Smooth muscle cell (in vitro differentiated cells): ENCODE data around the gene LLPH. TPM values are rescaled to one million over a fixed set of nuclear protein-coding genes. Genes with fewer than 3 reads are reported as not detected.
A peak's percentile ranks its signal among the peaks of the same experiment; 100 is the strongest.

Experiments
- DNase-seq: peaks from one replicate; lab custom pipeline; 2025; ENCODE audit not compliant: unreplicated experiment; lab: John Stamatoyannopoulos, UW
- H2AFZ ChIP-seq: fragments of 200-600 bp; sonication (generic); 2 replicates; pipeline ENCODE4 v1.6.0; 2016; ENCODE audit warnings: antibody characterized with exemption, low read depth, mild to moderate bottlenecking
- H3F3A ChIP-seq: fragments of 200-600 bp; sonication (generic); 2 replicates; pipeline ENCODE4 v1.6.0; 2017; ENCODE audit warnings: antibody characterized with exemption, low read depth
- H3K27ac ChIP-seq: fragments of 200-600 bp; sonication (generic); 2 replicates; pipeline ENCODE4 v1.5.1; 2016; ENCODE audit warnings: low read depth, mild to moderate bottlenecking
- H3K27me3 ChIP-seq: fragments of 200-600 bp; sonication (generic); 2 replicates; pipeline ENCODE4 v1.6.1; 2016; ENCODE audit warnings: low read depth, mild to moderate bottlenecking
- H3K36me3 ChIP-seq: fragments of 200-600 bp; sonication (generic); 2 replicates; pipeline ENCODE4 v1.5.1; 2016; ENCODE audit warnings: low read depth
- H3K4me1 ChIP-seq: fragments of 200-600 bp; sonication (generic); 2 replicates; pipeline ENCODE4 v1.5.1; 2016; ENCODE audit warnings: low read depth
- H3K4me2 ChIP-seq: fragments of 200-600 bp; sonication (generic); 2 replicates; pipeline ENCODE4 v1.6.0; 2016; ENCODE audit warnings: mild to moderate bottlenecking
- H3K4me3 ChIP-seq: fragments of 200-600 bp; sonication (generic); 2 replicates; pipeline ENCODE4 v1.5.1; 2016; ENCODE audit warnings: mild to moderate bottlenecking
- H3K79me2 ChIP-seq: fragments of 200-600 bp; sonication (generic); 2 replicates; pipeline ENCODE4 v1.6.0; 2016; ENCODE audit warnings: low read depth, mild to moderate bottlenecking
- H3K9ac ChIP-seq: fragments of 200-600 bp; sonication (generic); 2 replicates; pipeline ENCODE4 v1.6.0; 2016; ENCODE audit warnings: low read depth
- H3K9me3 ChIP-seq: fragments of 200-600 bp; sonication (generic); replicated peaks from 2 replicates; pipeline ENCODE4 v1.5.1; 2016; ENCODE audit warnings: low read depth
- H4K20me1 ChIP-seq: fragments of 200-600 bp; sonication (generic); 2 replicates; pipeline ENCODE4 v1.6.0; 2016; ENCODE audit warnings: low read depth
- WGBS: methylation state at CpG from one replicate; pipeline ENCODE4 v1.1.7; 2016; ENCODE audit warnings: low lambda C conversion rate; 5-methylcytosine and 5-hydroxymethylcytosine counted together
- polyA plus RNA-seq: library from polyadenylated mRNA; unstranded; fragments of >200 nt; fragmentation: Nextera tagmentation; extraction: Ambion mirVana; gene quantifications from 2 replicates; pipeline ENCODE4 v1.2.1, GENCODE V29; 2016
- total RNA-seq: library from RNA; depleted of rRNA; stranded (reverse); fragments of >200 nt; gene quantifications from 2 replicates; pipeline ENCODE4 v1.2.3, GENCODE V29; 2014
- TF ChIP-seq, protein P1 (sequence below): fragments of 200-600 bp; sonication (generic); IDR thresholded peaks from 2 replicates; pipeline ENCODE4 v1.5.1; 2017; ENCODE audit warnings: borderline replicate concordance, mild to moderate bottlenecking, antibody characterized with exemption; ENCODE audit not compliant: insufficient read depth, poor library complexity, severe bottlenecking

The LLPH gene
- total and polyA plus RNA-seq, 2 experiments from 2014 or later: 9.2 to 33.1 TPM

DNA sequence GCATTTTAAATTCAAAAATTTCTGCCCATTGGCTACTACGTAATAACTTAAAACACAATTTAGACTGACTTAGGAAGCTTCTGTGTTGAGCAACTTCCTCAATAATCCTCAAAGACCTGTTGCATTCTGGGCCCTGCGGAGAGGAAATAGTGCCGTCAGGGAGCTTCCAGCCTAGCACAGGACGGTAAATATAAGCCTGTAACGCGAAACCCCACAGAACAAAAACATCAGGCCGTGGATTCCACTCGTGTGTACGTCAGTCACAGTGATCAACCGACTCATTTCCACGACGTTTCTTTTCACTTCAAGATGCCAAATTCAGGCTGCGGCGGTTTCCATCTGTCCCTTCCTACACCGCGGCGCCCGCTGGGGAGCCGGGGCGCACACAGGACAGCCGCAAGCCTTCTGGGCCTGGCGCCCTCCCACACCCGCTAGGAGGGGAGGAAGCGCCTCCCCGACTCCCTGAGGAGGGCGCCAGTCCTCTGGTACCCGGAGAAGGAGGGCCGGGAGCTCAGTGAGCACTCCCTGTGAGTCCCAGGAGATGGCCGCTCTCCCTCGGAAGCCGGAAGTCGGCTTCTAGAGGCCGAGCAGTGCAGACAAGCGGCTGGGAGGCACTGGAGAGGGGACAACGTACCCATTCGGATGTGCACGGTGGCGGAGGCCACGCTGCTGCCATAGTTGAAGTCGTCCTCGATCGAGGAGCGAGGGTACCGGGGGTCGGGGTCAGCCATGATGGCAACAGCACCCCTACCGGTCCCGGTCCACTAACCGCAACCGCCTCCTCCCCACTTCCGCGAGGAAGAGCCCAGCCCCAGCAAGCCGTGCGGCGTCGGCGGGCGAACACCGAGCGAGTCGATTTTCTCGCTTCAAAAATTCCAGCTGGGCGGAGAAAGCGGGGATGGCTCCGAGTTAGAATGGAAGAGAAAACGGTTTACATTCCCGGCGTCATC lies 38.9 kb upstream of the LLPH start, which contains the start of gene TMBIM4:
TSS of gene TMBIM4 (minus strand) at position 776 of the 950 bp plus-strand sequence. CDS start at position 731, 45 bp downstream.
- no peaks in the 10 kb centered on the region for H4K20me1 ChIP-seq

DNA sequence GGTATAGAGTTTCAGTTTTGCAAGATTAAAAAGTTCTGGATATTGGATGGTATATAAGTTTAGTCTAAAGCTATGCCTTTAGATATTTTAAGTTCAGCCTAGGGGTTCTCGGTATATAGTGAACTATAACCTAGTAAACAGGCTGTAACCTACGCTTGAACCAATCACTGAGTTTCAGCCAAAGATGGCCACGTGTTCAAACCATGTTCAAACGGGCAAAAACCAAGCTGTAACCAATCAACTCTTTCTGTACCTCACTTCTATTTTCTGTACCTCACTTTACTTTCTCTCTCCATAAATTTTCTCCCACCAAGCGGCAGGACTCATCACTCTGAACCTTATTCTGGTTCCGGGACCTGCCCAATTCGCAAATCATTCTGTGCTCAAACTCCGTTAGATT lies 37.9 kb upstream of the LLPH start:
- H3K79me2 ChIP-seq: peaks cover 52% of the 10 kb centered on the region
- H3K4me3 ChIP-seq: peak overlapping the region; percentile 62
- 96% methylated on average over 8 of the region's 8 CpGs for whole genome bisulfite sequencing
- H3K27me3 ChIP-seq: no peaks in the 10 kb centered on the region
- peak overlapping the region; percentile 88 for H3K27ac ChIP-seq
- H3K9ac ChIP-seq: no peak overlapping the region
- peak overlapping the region; percentile 56 for H2AFZ ChIP-seq
- H4K20me1 ChIP-seq: no peaks in the 10 kb centered on the region
- no peaks in the 10 kb centered on the region for H3K9me3 ChIP-seq
- no peak for DNase-seq
- peak overlapping the region; percentile 89 for H3K4me2 ChIP-seq
- H3K36me3 ChIP-seq: peaks cover 3% of the 10 kb centered on the region
- TF ChIP-seq, protein P1, sequence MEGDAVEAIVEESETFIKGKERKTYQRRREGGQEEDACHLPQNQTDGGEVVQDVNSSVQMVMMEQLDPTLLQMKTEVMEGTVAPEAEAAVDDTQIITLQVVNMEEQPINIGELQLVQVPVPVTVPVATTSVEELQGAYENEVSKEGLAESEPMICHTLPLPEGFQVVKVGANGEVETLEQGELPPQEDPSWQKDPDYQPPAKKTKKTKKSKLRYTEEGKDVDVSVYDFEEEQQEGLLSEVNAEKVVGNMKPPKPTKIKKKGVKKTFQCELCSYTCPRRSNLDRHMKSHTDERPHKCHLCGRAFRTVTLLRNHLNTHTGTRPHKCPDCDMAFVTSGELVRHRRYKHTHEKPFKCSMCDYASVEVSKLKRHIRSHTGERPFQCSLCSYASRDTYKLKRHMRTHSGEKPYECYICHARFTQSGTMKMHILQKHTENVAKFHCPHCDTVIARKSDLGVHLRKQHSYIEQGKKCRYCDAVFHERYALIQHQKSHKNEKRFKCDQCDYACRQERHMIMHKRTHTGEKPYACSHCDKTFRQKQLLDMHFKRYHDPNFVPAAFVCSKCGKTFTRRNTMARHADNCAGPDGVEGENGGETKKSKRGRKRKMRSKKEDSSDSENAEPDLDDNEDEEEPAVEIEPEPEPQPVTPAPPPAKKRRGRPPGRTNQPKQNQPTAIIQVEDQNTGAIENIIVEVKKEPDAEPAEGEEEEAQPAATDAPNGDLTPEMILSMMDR: no peak
- peaks cover 11% of the 10 kb centered on the region for H3F3A ChIP-seq
- H3K4me1 ChIP-seq: peaks cover 6% of the 10 kb centered on the region

More for the DNA sequence above, 38.9 kb upstream of the LLPH start, which contains the start of gene TMBIM4:
- Histone ChIP-seq H3K27ac (peak within 1 kb of the TSS; percentile 88), H3K9ac (peak within 1 kb of the TSS; percentile 79), H3K4me2 (peak within 1 kb of the TSS; percentile 89), H3K36me3 (peaks cover 3% of the 10 kb centered on the region), H3K79me2 (peaks cover 42% of the 10 kb centered on the region), H3K4me1 (peaks cover 6% of the 10 kb centered on the region), H2AFZ (peak within 1 kb of the TSS; percentile 56), H3K9me3 (no peaks in the 10 kb centered on the region), H3F3A (peaks cover 11% of the 10 kb centered on the region), H3K4me3 (peak within 1 kb of the TSS; percentile 62), H3K27me3 (no peaks in the 10 kb centered on the region)
- WGBS: 3% methylated on average over 65 of the region's 67 CpGs
- peak; percentile 86 for DNase-seq
- TF ChIP-seq, protein P1: peak; percentile 28

DNA sequence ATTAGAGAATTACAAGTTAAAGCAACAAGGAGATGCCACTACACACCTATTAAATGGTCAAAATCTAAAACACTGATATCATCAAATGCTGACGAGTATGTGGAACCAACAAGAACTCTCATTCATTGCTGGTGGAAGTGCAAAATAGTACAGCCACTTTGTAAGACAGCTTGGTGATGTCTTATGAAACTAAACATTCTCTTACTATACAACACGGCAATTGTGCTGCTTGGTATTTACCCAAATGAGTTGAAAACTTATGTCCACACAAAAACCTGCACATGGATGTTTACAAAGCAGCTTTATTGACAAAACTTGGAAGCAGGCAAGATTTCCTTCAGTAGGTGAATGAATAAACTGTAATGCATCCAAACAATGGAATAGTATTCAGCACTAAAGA lies 36.0 kb upstream of the LLPH start:
- TF ChIP-seq, protein P1: no peak
- Histone ChIP-seq H3K9me3 (no peaks in the 10 kb centered on the region), H3K4me3 (no peak overlapping the region), H3F3A (peaks cover 11% of the 10 kb centered on the region), H3K27ac (no peak overlapping the region), H3K4me2 (no peak overlapping the region), H2AFZ (no peak overlapping the region), H3K9ac (no peak overlapping the region), H3K4me1 (peaks cover 6% of the 10 kb centered on the region), H3K36me3 (peaks cover 3% of the 10 kb centered on the region), H3K79me2 (peaks cover 69% of the 10 kb centered on the region), H3K27me3 (no peaks in the 10 kb centered on the region), H4K20me1 (no peaks in the 10 kb centered on the region)
- DNase-seq: no peak
- WGBS: 98% methylated on average over 2 of the region's 2 CpGs
